ENCODE measurements around the gene CYP26B1.

The CYP26B1 gene

DNA sequence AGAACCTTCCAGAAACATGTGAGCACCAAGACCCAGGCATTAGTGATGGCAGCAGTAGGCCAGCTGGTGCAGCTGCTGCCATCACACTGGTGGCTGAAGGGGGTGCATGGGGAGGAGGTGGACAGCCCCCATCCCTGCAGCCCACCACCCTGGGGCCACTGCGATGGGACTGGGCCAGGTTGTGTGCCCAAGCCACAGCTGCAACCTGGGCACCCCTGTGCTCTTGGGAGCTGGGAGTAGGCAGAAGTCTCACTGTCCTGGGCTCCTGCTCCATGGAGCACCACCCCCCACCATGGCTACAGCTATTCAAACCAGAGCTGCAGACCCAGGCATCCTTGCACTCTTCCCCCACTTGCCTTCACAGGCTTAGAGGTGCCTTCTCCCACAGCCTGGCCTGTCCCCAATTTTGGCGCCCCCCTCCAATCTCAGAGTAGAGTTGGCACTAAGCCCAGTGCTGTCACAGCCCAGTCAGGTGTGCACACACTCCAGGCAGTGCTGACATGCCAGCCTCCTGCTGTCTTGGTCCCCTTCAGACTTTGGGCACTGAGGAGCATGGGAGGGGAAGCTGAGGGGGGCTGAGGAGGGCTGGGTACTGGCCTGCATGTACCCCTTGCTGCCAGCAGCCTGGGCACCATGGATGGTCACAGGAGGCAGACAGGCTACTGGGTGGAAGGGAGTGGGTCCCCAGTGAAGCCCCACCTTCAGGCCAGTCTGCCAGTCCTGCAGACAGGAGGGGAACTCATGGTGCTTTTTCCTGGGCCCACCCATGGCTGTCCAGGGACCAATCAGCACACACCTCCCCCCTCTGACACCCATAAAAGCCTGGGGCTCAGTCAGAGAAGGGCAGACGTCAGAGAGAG, 67.1 kb downstream of the CYP26B1 start:
- DNase-seq = no peak

Measured in T1000 (cell line).